ENCODE measurements around the gene NUAK1. TPM values are rescaled to one million over a fixed set of nuclear protein-coding genes. Genes with fewer than 3 reads are reported as not detected.

NUAK1 gene
- total RNA-seq, 1 donor, result 0.52 TPM

- peaks cover 65% of the 10 kb centered on the region for H3K27me3 ChIP-seq (ENCODE audit: insufficient read depth, low read length)
Measured at GRCh38 chr12:106140223-106140986, 1.7 kb upstream of the NUAK1 start.

GRCh38 chr12:106139422-106140171 is 843 bp upstream of the NUAK1 start:
- Histone ChIP-seq H3K4me3 (ENCODE audit: low read length) (no peak overlapping the region), H3K9me3 (ENCODE audit: low read depth, low read length) (no peaks in the 10 kb centered on the region), H3K27me3 (ENCODE audit: insufficient read depth, low read length) (peaks cover 67% of the 10 kb centered on the region), H3K4me1 (ENCODE audit: insufficient read depth, low read length) (peaks cover 12% of the 10 kb centered on the region)

More at GRCh38 chr12:106140223-106140986, 1.7 kb upstream of the NUAK1 start:
- H3K4me1 ChIP-seq (ENCODE audit: insufficient read depth, low read length), result peaks cover 12% of the 10 kb centered on the region
- H3K9me3 ChIP-seq (ENCODE audit: low read depth, low read length), result no peaks in the 10 kb centered on the region
- H3K4me3 ChIP-seq (ENCODE audit: low read length), result no peak overlapping the region

- Histone ChIP-seq H3K27me3 (ENCODE audit: insufficient read depth, low read length) (peaks cover 70% of the 10 kb centered on the region), H3K4me3 (ENCODE audit: low read length) (no peak overlapping the region), H3K4me1 (ENCODE audit: insufficient read depth, low read length) (peaks cover 12% of the 10 kb centered on the region)
Measured at GRCh38 chr12:106138357-106138632, 459 bp downstream of the NUAK1 start.

GRCh38 chr12:106137530-106138356 is 1.0 kb downstream of the NUAK1 start:
- Histone ChIP-seq H3K4me3 (ENCODE audit: low read length) (no peak overlapping the region), H3K9me3 (ENCODE audit: low read depth, low read length) (no peaks in the 10 kb centered on the region), H3K4me1 (ENCODE audit: insufficient read depth, low read length) (peaks cover 12% of the 10 kb centered on the region), H3K27me3 (ENCODE audit: insufficient read depth, low read length) (peaks cover 71% of the 10 kb centered on the region)

More at GRCh38 chr12:106138357-106138632, 459 bp downstream of the NUAK1 start:
- no peaks in the 10 kb centered on the region for H3K9me3 ChIP-seq (ENCODE audit: low read depth, low read length)

- Histone ChIP-seq H3K9me3 (ENCODE audit: low read depth, low read length) (no peaks in the 10 kb centered on the region), H3K27me3 (ENCODE audit: insufficient read depth, low read length) (peaks cover 62% of the 10 kb centered on the region), H3K4me3 (ENCODE audit: low read length) (no peak overlapping the region), H3K4me1 (ENCODE audit: insufficient read depth, low read length) (peaks cover 12% of the 10 kb centered on the region)
Measured at GRCh38 chr12:106136263-106136662, 2.5 kb downstream of the NUAK1 start.

- H3K9me3 ChIP-seq (ENCODE audit: low read depth, low read length), result no peaks in the 10 kb centered on the region
- no peak overlapping the region for H3K4me3 ChIP-seq (ENCODE audit: low read length)
- peaks cover 12% of the 10 kb centered on the region for H3K4me1 ChIP-seq (ENCODE audit: insufficient read depth, low read length)
- peaks cover 57% of the 10 kb centered on the region for H3K27me3 ChIP-seq (ENCODE audit: insufficient read depth, low read length)
Measured at GRCh38 chr12:106135781-106136180, 3.0 kb downstream of the NUAK1 start.

GRCh38 chr12:106135075-106135474 is 3.7 kb downstream of the NUAK1 start:
- Histone ChIP-seq H3K4me1 (ENCODE audit: insufficient read depth, low read length) (peaks cover 12% of the 10 kb centered on the region), H3K27me3 (ENCODE audit: insufficient read depth, low read length) (peaks cover 50% of the 10 kb centered on the region), H3K9me3 (ENCODE audit: low read depth, low read length) (no peaks in the 10 kb centered on the region), H3K4me3 (ENCODE audit: low read length) (no peak overlapping the region)

- Histone ChIP-seq H3K4me1 (ENCODE audit: insufficient read depth, low read length) (peaks cover 7% of the 10 kb centered on the region), H3K9me3 (ENCODE audit: low read depth, low read length) (no peaks in the 10 kb centered on the region), H3K4me3 (ENCODE audit: low read length) (no peak overlapping the region), H3K27me3 (ENCODE audit: insufficient read depth, low read length) (peaks cover 44% of the 10 kb centered on the region)
Measured at GRCh38 chr12:106134294-106134949, 4.3 kb downstream of the NUAK1 start.

GRCh38 chr12:106133136-106134087 is 5.3 kb downstream of the NUAK1 start:
- H3K9me3 ChIP-seq (ENCODE audit: low read depth, low read length), result no peaks in the 10 kb centered on the region
- H3K4me1 ChIP-seq (ENCODE audit: insufficient read depth, low read length), result peaks cover 4% of the 10 kb centered on the region
- H3K27me3 ChIP-seq (ENCODE audit: insufficient read depth, low read length), result peaks cover 43% of the 10 kb centered on the region
- H3K4me3 ChIP-seq (ENCODE audit: low read length), result no peak overlapping the region

GRCh38 chr12:106132175-106133135 is 6.3 kb downstream of the NUAK1 start:
- H3K9me3 ChIP-seq (ENCODE audit: low read depth, low read length), result no peaks in the 10 kb centered on the region
- peaks cover 33% of the 10 kb centered on the region for H3K27me3 ChIP-seq (ENCODE audit: insufficient read depth, low read length)
- H3K4me3 ChIP-seq (ENCODE audit: low read length), result no peak overlapping the region
- H3K4me1 ChIP-seq (ENCODE audit: insufficient read depth, low read length), result no peaks in the 10 kb centered on the region

- no peaks in the 10 kb centered on the region for H3K4me1 ChIP-seq (ENCODE audit: insufficient read depth, low read length)
- H3K9me3 ChIP-seq (ENCODE audit: low read depth, low read length), result no peaks in the 10 kb centered on the region
- peaks cover 25% of the 10 kb centered on the region for H3K27me3 ChIP-seq (ENCODE audit: insufficient read depth, low read length)
- H3K4me3 ChIP-seq (ENCODE audit: low read length), result no peak overlapping the region
Measured at GRCh38 chr12:106131676-106132075, 7.1 kb downstream of the NUAK1 start.

- no peak overlapping the region for H3K4me3 ChIP-seq (ENCODE audit: low read length)
- H3K4me1 ChIP-seq (ENCODE audit: insufficient read depth, low read length), result no peaks in the 10 kb centered on the region
- no peaks in the 10 kb centered on the region for H3K9me3 ChIP-seq (ENCODE audit: low read depth, low read length)
- peaks cover 14% of the 10 kb centered on the region for H3K27me3 ChIP-seq (ENCODE audit: insufficient read depth, low read length)
Measured at GRCh38 chr12:106130474-106131113, 8.2 kb downstream of the NUAK1 start.

Data from mononuclear cell (primary cell).